Gastroesophageal sphincter (tissue), 3 donors: ENCODE measurements around the gene CTNND2.
A peak's percentile ranks its signal among the peaks of the same experiment; 100 is the strongest.

Experiments
- CTCF ChIP-seq, 4 experiments: fragments of 200-600 bp in 2 of 4; fragments of 450-650 bp in 2 of 4; sonication (generic) in 1 of 4; IDR thresholded peaks; one replicate each; pipeline ENCODE4 v1.5.1; 2017 to 2019; ENCODE audit warnings: antibody characterized with exemption in 4 of 4, mild to moderate bottlenecking in 2 of 4, moderate library complexity in 2 of 4
- EP300 ChIP-seq: sonication (generic); formaldehyde crosslinking; IDR thresholded peaks from one replicate; pipeline ENCODE4 v1.6.1; 2017; ENCODE audit warnings: antibody characterized with exemption, mild to moderate bottlenecking
- POLR2A ChIP-seq, 2 donors: fragments of 450-650 bp; IDR thresholded peaks; one replicate each; pipeline ENCODE4 v1.6.1; 2017; ENCODE audit warnings: antibody characterized with exemption in 2 of 2, mild to moderate bottlenecking in 2 of 2, moderate library complexity in 1 of 2
- POLR2AphosphoS5 ChIP-seq: sonication (generic); formaldehyde crosslinking; IDR thresholded peaks from one replicate; pipeline ENCODE4 v1.6.1; 2017; ENCODE audit warnings: antibody characterized with exemption

- peak in 1 of 4 experiments; percentile 55 for TF ChIP-seq CTCF (IDR thresholded peaks at IDR 0.05)
- TF ChIP-seq POLR2A (IDR thresholded peaks at IDR 0.05) = no peak
- TF ChIP-seq POLR2AphosphoS5 = no peak
- TF ChIP-seq EP300 = no peak
These were observed 916.2 kb downstream of the CTNND2 start for GRCh38 chr5:10987925-10988504.
